GM12878 (cell line): ENCODE results near the gene CRYBB1. TPM values are rescaled to one million over a fixed set of nuclear protein-coding genes. Genes with fewer than 3 reads are reported as not detected.

Source experiments
- BCL3 ChIP-seq: IDR thresholded peaks from 2 replicates; pipeline ENCODE4 v1.6.1; 2011; ENCODE audit warnings: borderline replicate concordance, low read depth, mild to moderate bottlenecking, moderate library complexity, low read length; ENCODE audit not compliant: insufficient read depth, poor library complexity, severe bottlenecking
- CEBPB ChIP-seq, 2 experiments: fragments of 150-350 bp in 1 of 2; IDR thresholded peaks; 2 replicates each; pipeline ENCODE4 v1.6.1; 2012 to 2014; ENCODE audit warnings: low read depth in 2 of 2, low read length in 2 of 2, borderline replicate concordance in 1 of 2, inconsistent platforms in 1 of 2
- PRDM15 ChIP-seq: fragments of 450-650 bp; formaldehyde crosslinking; IDR thresholded peaks from 2 replicates; pipeline ENCODE4 v1.4.0; 2020; ENCODE audit warnings: mild to moderate bottlenecking, moderate library complexity
- RBBP5 ChIP-seq: fragments of 200-600 bp; sonication (generic); conservative IDR thresholded peaks from 2 replicates; pipeline ENCODE4 v1.6.1; 2016
- SUPT20H ChIP-seq: IDR thresholded peaks from 2 replicates; pipeline ENCODE4 v1.6.1; 2011; ENCODE audit warnings: low read depth, mild to moderate bottlenecking, low read length, moderate library complexity, borderline replicate concordance; ENCODE audit not compliant: control insufficient read depth
- ZBTB40 ChIP-seq: fragments of 450-650 bp; IDR thresholded peaks from 2 replicates; pipeline ENCODE4 v1.6.1; 2016; ENCODE audit warnings: mild to moderate bottlenecking, moderate library complexity, borderline replicate concordance
- ZNF687 ChIP-seq: fragments of 450-650 bp; IDR thresholded peaks from 2 replicates; pipeline ENCODE4 v1.6.1; 2017; ENCODE audit warnings: mild to moderate bottlenecking, moderate library complexity
- polyA plus RNA-seq, 11 experiments: library from polyadenylated mRNA; depleted of rRNA in 4 of 11; unstranded in 6 of 11; stranded (reverse) in 5 of 11; fragments of >200 nt; fragmentation: Nextera tagmentation in 4 of 11; fragmentation: Illumina TruSeq in 1 of 11; extraction: Ambion mirVana in 4 of 11; extraction: Trizol in 1 of 11; gene quantifications; 1 replicate in 1 of 11; 2 replicates in 10 of 11; pipeline versions ENCODE4 v1.2.1 to v1.2.3, GENCODE V29; 2011 to 2016; ENCODE audit warnings: inconsistent platforms in 2 of 11, missing spikeins in 2 of 11, low read depth in 1 of 11
- total RNA-seq, 4 experiments: library from RNA; depleted of rRNA in 3 of 4; stranded (reverse); fragments of >200 nt in 3 of 4; fragmentation: Illumina TruSeq in 1 of 4; extraction: Trizol in 1 of 4; gene quantifications; 2 replicates each; pipeline versions ENCODE4 v1.2.1 to v1.2.3, GENCODE V29; 2013 to 2021
- TF ChIP-seq, protein P1 (sequence below): fragments of 450-650 bp; IDR thresholded peaks from 2 replicates; pipeline ENCODE4 v1.6.1; 2016; ENCODE audit warnings: mild to moderate bottlenecking

CRYBB1 gene
- total and polyA plus RNA-seq, 10 of the 15 experiments (the other 5 are each of a cell fraction or from before 2014, with no cell fraction given) = 0.09 to 0.64 (median 0.23) TPM; not detected in 5

GRCh38 chr22:26610072-26610958, 7.5 kb downstream of the CRYBB1 start (continued):
- TF ChIP-seq ZNF687 = peak; percentile 65
- TF ChIP-seq RBBP5 = no peak
- TF ChIP-seq, protein P1, sequence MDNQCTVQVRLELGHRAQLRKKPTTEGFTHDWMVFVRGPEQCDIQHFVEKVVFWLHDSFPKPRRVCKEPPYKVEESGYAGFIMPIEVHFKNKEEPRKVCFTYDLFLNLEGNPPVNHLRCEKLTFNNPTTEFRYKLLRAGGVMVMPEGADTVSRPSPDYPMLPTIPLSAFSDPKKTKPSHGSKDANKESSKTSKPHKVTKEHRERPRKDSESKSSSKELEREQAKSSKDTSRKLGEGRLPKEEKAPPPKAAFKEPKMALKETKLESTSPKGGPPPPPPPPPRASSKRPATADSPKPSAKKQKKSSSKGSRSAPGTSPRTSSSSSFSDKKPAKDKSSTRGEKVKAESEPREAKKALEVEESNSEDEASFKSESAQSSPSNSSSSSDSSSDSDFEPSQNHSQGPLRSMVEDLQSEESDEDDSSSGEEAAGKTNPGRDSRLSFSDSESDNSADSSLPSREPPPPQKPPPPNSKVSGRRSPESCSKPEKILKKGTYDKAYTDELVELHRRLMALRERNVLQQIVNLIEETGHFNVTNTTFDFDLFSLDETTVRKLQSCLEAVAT = peak; percentile 94
- TF ChIP-seq ZBTB40 = peak; percentile 51; the same call in 1 of the 2 replicates
- peak; percentile 77 for TF ChIP-seq BCL3
- no peak for TF ChIP-seq SUPT20H
- TF ChIP-seq PRDM15 (CRISPR knock-in tag) = no peak
- TF ChIP-seq CEBPB (IDR thresholded peaks at IDR 0.05; ENCODE audit: borderline replicate concordance in 1 of 2, low read depth in 2 of 2, low read length in 2 of 2) = peak in 1 of 2 experiments; percentile 89; a peak in 1 of 4 replicates
